ENCODE data around the gene ATP6V1C2.

The ATP6V1C2 gene

DNA sequence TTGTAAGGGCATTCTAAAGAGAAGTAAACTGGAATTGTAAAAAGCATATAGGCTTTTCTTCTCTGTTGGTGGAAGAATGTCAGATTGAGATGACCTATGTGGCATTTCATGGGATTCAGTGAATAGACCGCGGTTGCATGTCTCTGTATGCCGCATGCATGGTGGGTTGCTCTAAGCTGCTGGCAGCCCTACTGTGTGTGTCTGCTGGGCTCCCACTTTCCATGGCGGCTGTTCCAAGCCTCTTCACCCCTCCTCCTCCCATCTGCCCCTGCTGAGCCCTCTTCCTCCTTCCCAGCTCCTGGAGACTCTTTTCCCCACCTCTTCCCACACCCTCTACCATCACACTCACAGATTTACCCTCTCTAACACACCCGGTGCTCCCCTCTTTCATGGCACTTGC is 12.6 kb downstream of the ATP6V1C2 start:
- H3K4me3 ChIP-seq (ENCODE audit: low read length), result no peak overlapping the region
- H3K4me1 ChIP-seq (ENCODE audit: control insufficient read depth, low read length), result no peaks in the 10 kb centered on the region
- H3K9me3 ChIP-seq (ENCODE audit: control insufficient read depth, insufficient read depth, low read length), result no peaks in the 10 kb centered on the region
- no peaks in the 10 kb centered on the region for H3K79me2 ChIP-seq (ENCODE audit: control insufficient read depth, low read length)
- H3K4me2 ChIP-seq (ENCODE audit: low read length), result no peak overlapping the region
- peaks cover 10% of the 10 kb centered on the region for H3K27me3 ChIP-seq (ENCODE audit: control insufficient read depth, low read length)
- TF ChIP-seq, protein P1, sequence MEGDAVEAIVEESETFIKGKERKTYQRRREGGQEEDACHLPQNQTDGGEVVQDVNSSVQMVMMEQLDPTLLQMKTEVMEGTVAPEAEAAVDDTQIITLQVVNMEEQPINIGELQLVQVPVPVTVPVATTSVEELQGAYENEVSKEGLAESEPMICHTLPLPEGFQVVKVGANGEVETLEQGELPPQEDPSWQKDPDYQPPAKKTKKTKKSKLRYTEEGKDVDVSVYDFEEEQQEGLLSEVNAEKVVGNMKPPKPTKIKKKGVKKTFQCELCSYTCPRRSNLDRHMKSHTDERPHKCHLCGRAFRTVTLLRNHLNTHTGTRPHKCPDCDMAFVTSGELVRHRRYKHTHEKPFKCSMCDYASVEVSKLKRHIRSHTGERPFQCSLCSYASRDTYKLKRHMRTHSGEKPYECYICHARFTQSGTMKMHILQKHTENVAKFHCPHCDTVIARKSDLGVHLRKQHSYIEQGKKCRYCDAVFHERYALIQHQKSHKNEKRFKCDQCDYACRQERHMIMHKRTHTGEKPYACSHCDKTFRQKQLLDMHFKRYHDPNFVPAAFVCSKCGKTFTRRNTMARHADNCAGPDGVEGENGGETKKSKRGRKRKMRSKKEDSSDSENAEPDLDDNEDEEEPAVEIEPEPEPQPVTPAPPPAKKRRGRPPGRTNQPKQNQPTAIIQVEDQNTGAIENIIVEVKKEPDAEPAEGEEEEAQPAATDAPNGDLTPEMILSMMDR (IDR thresholded peaks at IDR 0.05; ENCODE audit: low read depth, low read length, poor library complexity, severe bottlenecking), result no peak
- TF ChIP-seq EZH2phosphoT487 (IDR thresholded peaks at IDR 0.05; ENCODE audit: borderline replicate concordance, low read length), result no peak
- H3K27ac ChIP-seq (ENCODE audit: low read depth, low read length), result no peak overlapping the region
- no peaks in the 10 kb centered on the region for H3K36me3 ChIP-seq (ENCODE audit: control insufficient read depth, low read length)
- H4K20me1 ChIP-seq (ENCODE audit: control insufficient read depth, insufficient read depth, low read depth, low read length), result no peaks in the 10 kb centered on the region
- no peaks in the 10 kb centered on the region for H3F3A ChIP-seq (ENCODE audit: control insufficient read depth, insufficient read depth)
- no peaks in the 10 kb centered on the region for H3K9me2 ChIP-seq (replicated peaks; ENCODE audit: control insufficient read depth, low read length)

DNA sequence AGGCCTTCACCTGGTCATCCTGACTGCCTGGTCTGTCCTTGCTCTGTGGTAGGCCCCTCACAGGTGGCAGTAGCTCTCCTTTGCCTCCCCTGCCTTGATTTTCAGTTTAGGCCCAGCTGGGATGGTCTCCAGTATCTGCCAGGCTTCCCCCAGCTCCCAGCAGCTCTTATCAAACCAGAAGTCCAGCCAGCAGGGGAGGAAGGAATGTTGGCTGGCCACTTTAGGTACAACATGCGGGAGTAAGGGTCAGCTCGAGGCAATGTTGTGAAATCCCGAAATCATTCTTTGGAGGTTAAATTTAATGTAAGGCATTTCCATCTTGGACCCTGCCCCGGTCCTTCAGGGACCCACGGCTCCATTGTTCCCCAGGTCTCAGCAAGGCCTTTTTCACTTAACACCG is 16.8 kb downstream of the ATP6V1C2 start:
- H3F3A ChIP-seq (ENCODE audit: control insufficient read depth, insufficient read depth), result no peaks in the 10 kb centered on the region
- no peaks in the 10 kb centered on the region for H3K79me2 ChIP-seq (ENCODE audit: control insufficient read depth, low read length)
- H3K27me3 ChIP-seq (ENCODE audit: control insufficient read depth, low read length), result peaks cover 10% of the 10 kb centered on the region
- H3K4me3 ChIP-seq (ENCODE audit: low read length), result no peak overlapping the region
- no peaks in the 10 kb centered on the region for H3K36me3 ChIP-seq (ENCODE audit: control insufficient read depth, low read length)
- no peaks in the 10 kb centered on the region for H3K9me3 ChIP-seq (ENCODE audit: control insufficient read depth, insufficient read depth, low read length)
- H3K27ac ChIP-seq (ENCODE audit: low read depth, low read length), result no peak overlapping the region
- no peak overlapping the region for H3K4me2 ChIP-seq (ENCODE audit: low read length)
- no peak for TF ChIP-seq EZH2phosphoT487 (IDR thresholded peaks at IDR 0.05; ENCODE audit: borderline replicate concordance, low read length)
- TF ChIP-seq, protein P1 (IDR thresholded peaks at IDR 0.05; ENCODE audit: low read depth, low read length, poor library complexity, severe bottlenecking), result no peak
- H3K4me1 ChIP-seq (ENCODE audit: control insufficient read depth, low read length), result no peaks in the 10 kb centered on the region
- no peaks in the 10 kb centered on the region for H3K9me2 ChIP-seq (replicated peaks; ENCODE audit: control insufficient read depth, low read length)
- H4K20me1 ChIP-seq (ENCODE audit: control insufficient read depth, insufficient read depth, low read depth, low read length), result no peaks in the 10 kb centered on the region

DNA sequence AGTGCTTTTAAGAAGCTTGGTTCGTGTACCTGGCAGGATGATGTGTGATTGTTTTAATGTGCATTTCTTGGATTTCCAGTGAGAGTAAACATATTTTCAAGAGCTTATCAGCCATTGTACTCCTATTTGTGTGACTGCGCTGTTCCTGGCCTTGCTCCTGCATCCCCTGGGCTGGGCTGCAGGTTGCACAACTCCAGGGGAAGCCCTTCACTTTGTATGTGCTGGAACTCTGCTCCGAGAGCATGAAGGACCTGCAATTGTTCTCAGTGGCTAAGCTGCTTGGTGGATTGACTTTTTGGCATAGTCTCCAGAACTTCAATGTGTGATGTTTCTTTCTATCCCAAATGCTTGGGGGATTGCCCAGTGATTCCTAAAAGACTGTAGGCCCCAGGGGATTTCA is 18.8 kb downstream of the ATP6V1C2 start:
- TF ChIP-seq, protein P1 (IDR thresholded peaks at IDR 0.05; ENCODE audit: low read depth, low read length, poor library complexity, severe bottlenecking), result no peak
- no peak for TF ChIP-seq EZH2phosphoT487 (IDR thresholded peaks at IDR 0.05; ENCODE audit: borderline replicate concordance, low read length)

More for the DNA sequence above, 18.8 kb downstream of the ATP6V1C2 start:
- Histone ChIP-seq H3K27me3 (ENCODE audit: control insufficient read depth, low read length) (peaks cover 4% of the 10 kb centered on the region; the same call in 1 of the 2 replicates), H3K79me2 (ENCODE audit: control insufficient read depth, low read length) (no peaks in the 10 kb centered on the region), H3K4me1 (ENCODE audit: control insufficient read depth, low read length) (peaks cover 3% of the 10 kb centered on the region), H3K36me3 (ENCODE audit: control insufficient read depth, low read length) (no peaks in the 10 kb centered on the region), H3K4me3 (ENCODE audit: low read length) (no peak overlapping the region), H3K4me2 (ENCODE audit: low read length) (no peak overlapping the region), H3K27ac (ENCODE audit: low read depth, low read length) (no peak overlapping the region), H4K20me1 (ENCODE audit: control insufficient read depth, insufficient read depth, low read depth, low read length) (no peaks in the 10 kb centered on the region), H3K9me3 (ENCODE audit: control insufficient read depth, insufficient read depth, low read length) (no peaks in the 10 kb centered on the region), H3K9me2 (replicated peaks; ENCODE audit: control insufficient read depth, low read length) (no peaks in the 10 kb centered on the region), H3F3A (ENCODE audit: control insufficient read depth, insufficient read depth) (no peaks in the 10 kb centered on the region)

Measured in DOHH2 (cell line).